Osteocyte (in vitro differentiated cells): ENCODE measurements around the gene EFS. TPM values are rescaled to one million over a fixed set of nuclear protein-coding genes. Genes with fewer than 3 reads are reported as not detected.

Experiments
- DNase-seq: peaks from one replicate; pipeline ENCODE4 v3.0.0; 2021; ENCODE audit warnings: mixed read lengths; ENCODE audit not compliant: unreplicated experiment; ENCODE audit errors: extremely low spot score
- H3K27ac Mint-ChIP-seq: one replicate; pipeline ENCODE4 v1.8.0; 2021; ENCODE audit warnings: mild to moderate bottlenecking, mixed read lengths; ENCODE audit not compliant: unreplicated experiment
- H3K27me3 Mint-ChIP-seq: one replicate; pipeline ENCODE4 v1.8.0; 2021; ENCODE audit warnings: mixed read lengths; ENCODE audit not compliant: unreplicated experiment
- H3K36me3 Mint-ChIP-seq: one replicate; pipeline ENCODE4 v1.8.0; 2021; ENCODE audit warnings: mixed read lengths; ENCODE audit not compliant: unreplicated experiment
- H3K4me1 Mint-ChIP-seq: one replicate; pipeline ENCODE4 v1.8.0; 2021; ENCODE audit warnings: mixed read lengths; ENCODE audit not compliant: unreplicated experiment
- H3K4me3 Mint-ChIP-seq: one replicate; pipeline ENCODE4 v1.8.0; 2021; ENCODE audit warnings: mild to moderate bottlenecking, moderate library complexity, mixed read lengths; ENCODE audit not compliant: unreplicated experiment
- H3K9me3 Mint-ChIP-seq: one replicate; pipeline ENCODE4 v1.8.0; 2021; ENCODE audit warnings: mixed read lengths; ENCODE audit not compliant: unreplicated experiment
- total RNA-seq: library from RNA; stranded (reverse); gene quantifications from 2 replicates; pipeline ENCODE4 v1.2.1, GENCODE V29; 2021
- TF ChIP-seq, protein P1 (sequence below): fragments of 200-600 bp; sonication (generic); IDR thresholded peaks from 2 replicates; pipeline ENCODE4 v1.5.0; 2021; ENCODE audit warnings: antibody characterized with exemption, mild to moderate bottlenecking, moderate library complexity

Gene EFS
- total RNA-seq, 1 donor from 2014 or later: 31.9 TPM

DNA sequence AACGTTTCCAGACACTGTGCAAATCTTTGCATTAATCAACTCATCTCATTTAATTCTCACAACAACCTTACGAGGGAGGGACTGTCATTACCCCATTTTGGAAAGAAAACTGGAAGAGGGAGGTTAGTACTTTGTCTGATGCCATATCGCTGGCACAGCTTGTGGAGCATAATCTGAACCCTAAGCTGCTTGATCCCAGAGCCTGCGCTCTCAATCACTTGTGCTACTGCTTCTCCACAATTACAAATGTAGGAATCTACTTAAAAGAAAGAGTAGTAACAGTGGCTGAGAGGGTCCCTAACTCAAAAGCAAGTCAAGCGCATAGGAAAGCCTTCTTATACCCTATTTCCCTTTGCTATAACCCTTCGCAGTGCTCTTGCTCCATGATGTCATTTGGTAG lies 3.2 kb downstream of the EFS start:
- TF ChIP-seq, protein P1, sequence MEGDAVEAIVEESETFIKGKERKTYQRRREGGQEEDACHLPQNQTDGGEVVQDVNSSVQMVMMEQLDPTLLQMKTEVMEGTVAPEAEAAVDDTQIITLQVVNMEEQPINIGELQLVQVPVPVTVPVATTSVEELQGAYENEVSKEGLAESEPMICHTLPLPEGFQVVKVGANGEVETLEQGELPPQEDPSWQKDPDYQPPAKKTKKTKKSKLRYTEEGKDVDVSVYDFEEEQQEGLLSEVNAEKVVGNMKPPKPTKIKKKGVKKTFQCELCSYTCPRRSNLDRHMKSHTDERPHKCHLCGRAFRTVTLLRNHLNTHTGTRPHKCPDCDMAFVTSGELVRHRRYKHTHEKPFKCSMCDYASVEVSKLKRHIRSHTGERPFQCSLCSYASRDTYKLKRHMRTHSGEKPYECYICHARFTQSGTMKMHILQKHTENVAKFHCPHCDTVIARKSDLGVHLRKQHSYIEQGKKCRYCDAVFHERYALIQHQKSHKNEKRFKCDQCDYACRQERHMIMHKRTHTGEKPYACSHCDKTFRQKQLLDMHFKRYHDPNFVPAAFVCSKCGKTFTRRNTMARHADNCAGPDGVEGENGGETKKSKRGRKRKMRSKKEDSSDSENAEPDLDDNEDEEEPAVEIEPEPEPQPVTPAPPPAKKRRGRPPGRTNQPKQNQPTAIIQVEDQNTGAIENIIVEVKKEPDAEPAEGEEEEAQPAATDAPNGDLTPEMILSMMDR: no peak
- no peak overlapping the region for H3K4me3 Mint-ChIP-seq
- peak overlapping the region; percentile 67 for H3K27ac Mint-ChIP-seq
- H3K4me1 Mint-ChIP-seq: peaks cover 29% of the 10 kb centered on the region
- no peaks in the 10 kb centered on the region for H3K27me3 Mint-ChIP-seq
- H3K36me3 Mint-ChIP-seq: peaks cover 11% of the 10 kb centered on the region
- H3K9me3 Mint-ChIP-seq: no peaks in the 10 kb centered on the region
- no peak for DNase-seq

DNA sequence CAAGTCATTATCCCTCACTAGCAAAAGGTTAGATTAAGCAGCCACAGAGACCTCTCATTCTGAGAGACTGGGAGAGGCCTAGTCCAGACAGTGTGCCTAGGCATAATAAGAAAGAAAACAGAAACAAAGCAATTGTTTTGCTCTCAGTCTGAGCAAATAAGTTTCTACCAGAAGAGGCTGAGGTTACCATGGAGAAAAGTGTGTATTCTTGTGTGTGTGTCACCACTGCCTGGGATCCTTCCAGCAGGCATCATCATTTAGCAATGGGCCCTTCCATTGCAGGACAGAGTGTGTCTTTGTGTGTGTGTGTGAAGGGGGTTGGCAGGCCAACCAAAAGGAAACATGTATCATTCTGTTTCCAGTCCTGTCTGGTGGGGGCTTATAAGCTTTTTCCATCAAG lies 3.7 kb downstream of the EFS start:
- Mint-ChIP-seq H3K4me1 (peaks cover 26% of the 10 kb centered on the region), H3K36me3 (peaks cover 14% of the 10 kb centered on the region), H3K27me3 (no peaks in the 10 kb centered on the region), H3K9me3 (no peaks in the 10 kb centered on the region), H3K27ac (peak overlapping the region; percentile 67), H3K4me3 (no peak overlapping the region)
- TF ChIP-seq, protein P1: no peak
- peak; percentile 3 for DNase-seq

DNA sequence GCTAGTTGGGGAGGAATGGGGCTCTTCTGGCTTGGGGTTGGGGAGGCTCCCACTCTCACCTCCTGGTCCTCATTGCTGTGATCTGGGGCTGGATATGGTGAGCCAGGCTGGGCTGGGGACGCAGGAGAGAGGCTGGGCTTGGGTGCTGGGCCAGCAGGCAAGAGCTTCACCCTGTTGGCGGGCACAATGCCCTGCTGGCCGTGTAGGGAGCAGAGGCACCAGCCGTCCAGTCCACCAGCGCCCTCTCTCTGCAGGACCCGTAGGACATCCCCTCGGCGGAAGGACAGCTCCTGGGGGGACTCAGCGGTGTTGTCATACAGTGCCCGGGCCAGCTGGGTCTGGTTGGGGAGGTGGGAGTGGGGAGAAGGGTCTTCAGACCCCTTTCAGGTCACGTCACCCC lies 4.5 kb downstream of the EFS start:
- no peaks in the 10 kb centered on the region for H3K27me3 Mint-ChIP-seq
- H3K4me1 Mint-ChIP-seq: peaks cover 26% of the 10 kb centered on the region
- no peak overlapping the region for H3K4me3 Mint-ChIP-seq

DNA sequence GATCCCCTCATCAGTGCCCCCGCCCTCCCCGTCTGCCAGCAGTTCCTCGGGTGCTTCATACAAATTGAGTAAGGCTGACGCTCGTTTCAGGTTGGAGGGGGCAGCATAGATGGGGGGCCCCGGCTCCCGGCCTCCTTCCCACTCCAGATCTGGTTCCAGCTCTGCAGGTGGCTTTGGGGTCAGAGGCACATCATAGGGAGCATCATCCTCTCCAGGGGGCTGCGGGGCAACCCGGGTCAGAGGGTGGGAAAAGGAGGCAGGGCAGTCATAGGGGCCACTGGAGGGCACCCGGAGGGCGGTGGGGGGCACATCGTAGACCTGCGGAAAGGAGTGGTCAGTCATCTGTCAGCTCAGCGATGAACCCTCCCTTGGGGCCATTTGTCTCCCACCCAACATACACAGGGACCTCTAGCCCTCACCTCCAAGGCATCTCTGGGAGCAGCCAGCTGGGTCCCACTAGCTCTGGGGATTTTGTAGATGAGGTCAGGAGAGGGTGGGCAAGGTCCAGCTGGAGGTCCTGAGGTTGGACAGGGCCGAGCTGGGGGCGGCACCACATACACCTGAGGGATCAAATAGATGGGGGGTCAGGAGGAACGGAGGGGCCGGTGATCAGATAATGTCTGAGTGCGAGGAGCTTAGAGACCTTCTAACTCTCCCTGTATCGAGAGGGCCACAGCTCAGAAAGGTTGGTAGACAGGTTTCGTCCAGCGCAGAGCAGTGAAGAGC lies 5.1 kb downstream of the EFS start:
- no peak overlapping the region for H3K4me3 Mint-ChIP-seq
- no peaks in the 10 kb centered on the region for H3K27me3 Mint-ChIP-seq
- peaks cover 25% of the 10 kb centered on the region for H3K4me1 Mint-ChIP-seq
- peaks cover 18% of the 10 kb centered on the region for H3K36me3 Mint-ChIP-seq
- H3K27ac Mint-ChIP-seq: no peak overlapping the region
- DNase-seq: no peak
- no peaks in the 10 kb centered on the region for H3K9me3 Mint-ChIP-seq
- TF ChIP-seq, protein P1: no peak

More for the DNA sequence above, 4.5 kb downstream of the EFS start:
- TF ChIP-seq, protein P1: peak; percentile 13
- H3K27ac Mint-ChIP-seq: no peak overlapping the region
- H3K9me3 Mint-ChIP-seq: no peaks in the 10 kb centered on the region
- H3K36me3 Mint-ChIP-seq: peaks cover 18% of the 10 kb centered on the region
- DNase-seq: peak; percentile 77

DNA sequence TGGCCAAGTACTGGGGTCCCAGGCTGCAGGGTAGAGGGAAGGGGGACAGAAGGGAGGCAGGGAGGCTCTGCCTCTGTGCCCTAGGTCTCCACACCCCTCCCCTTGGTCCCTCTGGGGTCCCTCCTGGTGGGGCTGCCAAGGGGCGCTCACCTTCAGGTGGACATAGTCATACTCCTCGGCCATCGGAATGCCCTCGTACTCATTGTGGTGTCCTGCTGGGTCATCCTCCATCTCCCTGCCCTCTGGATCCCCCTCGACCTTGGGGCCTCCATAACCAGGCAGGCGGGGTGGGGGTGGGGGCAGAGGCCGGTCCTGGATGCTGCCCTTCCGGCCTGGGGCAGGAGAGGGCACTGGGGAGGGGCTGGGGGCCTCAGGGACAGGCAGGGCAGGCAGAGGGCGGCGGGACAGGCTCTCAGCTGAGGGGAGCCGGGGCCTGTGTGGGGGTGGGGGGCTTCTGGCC lies 5.8 kb downstream of the EFS start:
- TF ChIP-seq, protein P1: no peak
- no peak for DNase-seq
- peaks cover 18% of the 10 kb centered on the region for H3K4me1 Mint-ChIP-seq
- H3K9me3 Mint-ChIP-seq: no peaks in the 10 kb centered on the region
- H3K27me3 Mint-ChIP-seq: no peaks in the 10 kb centered on the region
- H3K27ac Mint-ChIP-seq: no peak overlapping the region
- H3K4me3 Mint-ChIP-seq: no peak overlapping the region
- H3K36me3 Mint-ChIP-seq: peaks cover 18% of the 10 kb centered on the region
